Liver (tissue), 9 donors: ENCODE measurements around the gene ITGB2. TPM values are rescaled to one million over a fixed set of nuclear protein-coding genes. Genes with fewer than 3 reads are reported as not detected.
A peak's percentile ranks its signal among the peaks of the same experiment; 100 is the strongest.

ENCODE experiments used
- DNase-seq: peaks from one replicate; pipeline ENCODE4 v3.0.0-alpha.2; 2017; ENCODE audit warnings: low spot score
- H3K27ac ChIP-seq, 2 donors: one replicate each; pipeline ENCODE4 v1.7.0; 2013; ENCODE audit warnings: inconsistent platforms in 2 of 2, low read length in 2 of 2, control low read depth in 1 of 2, low read depth in 1 of 2, mild to moderate bottlenecking in 1 of 2
- H3K27me3 ChIP-seq, 4 donors: one replicate each; pipeline versions ENCODE4 v1.6.1 to v1.7.0; 2013; ENCODE audit warnings: low read length in 3 of 4, inconsistent platforms in 1 of 4, mild to moderate bottlenecking in 1 of 4, moderate library complexity in 1 of 4; ENCODE audit not compliant: control insufficient read depth in 4 of 4, insufficient read depth in 4 of 4
- H3K36me3 ChIP-seq, 4 donors: one replicate each; pipeline versions ENCODE4 v1.6.1 to v1.7.0; 2013; ENCODE audit warnings: low read length in 3 of 4, mild to moderate bottlenecking in 3 of 4, low read depth in 1 of 4, moderate library complexity in 1 of 4; ENCODE audit not compliant: control insufficient read depth in 4 of 4, insufficient read depth in 3 of 4
- H3K4me1 ChIP-seq, 4 donors: one replicate each; pipeline versions ENCODE4 v1.6.1 to v1.7.0; 2013; ENCODE audit warnings: low read length in 3 of 4, mild to moderate bottlenecking in 3 of 4, moderate library complexity in 1 of 4; ENCODE audit not compliant: control insufficient read depth in 4 of 4, insufficient read depth in 4 of 4
- H3K4me3 ChIP-seq, 3 donors: one replicate each; pipeline versions ENCODE4 v1.6.1 to v1.7.0; 2013; ENCODE audit warnings: low read length in 3 of 3, control low read depth in 1 of 3, low read depth in 1 of 3, mild to moderate bottlenecking in 1 of 3
- H3K9ac ChIP-seq, 2 donors: one replicate each; pipeline ENCODE4 v1.7.0; 2013; ENCODE audit warnings: low read length in 2 of 2, mild to moderate bottlenecking in 2 of 2, moderate library complexity in 2 of 2, control low read depth in 1 of 2, low read depth in 1 of 2
- H3K9me3 ChIP-seq, 4 donors: one replicate each; pipeline versions ENCODE4 v1.6.1 to v1.7.0; 2013; ENCODE audit warnings: low read length in 3 of 4; ENCODE audit not compliant: control insufficient read depth in 4 of 4
- EGR1 ChIP-seq, 2 donors: IDR thresholded peaks; 2 replicates each; pipeline ENCODE4 v1.6.1; 2016 to 2018; ENCODE audit warnings: antibody characterized with exemption in 2 of 2, low read depth in 2 of 2
- FOXA1 ChIP-seq: IDR thresholded peaks from 2 replicates; pipeline ENCODE4 v1.6.1; 2016; ENCODE audit warnings: antibody characterized with exemption
- GABPA ChIP-seq, 2 donors: IDR thresholded peaks in 1 of 2; conservative IDR thresholded peaks in 1 of 2; 2 replicates each; pipeline ENCODE4 v1.6.1; 2016; ENCODE audit warnings: antibody characterized with exemption in 2 of 2, mild to moderate bottlenecking in 1 of 2, moderate library complexity in 1 of 2
- JUND ChIP-seq, 2 donors: IDR thresholded peaks; 2 replicates each; pipeline ENCODE4 v1.6.1; 2016; ENCODE audit warnings: antibody characterized with exemption in 2 of 2
- MAX ChIP-seq: IDR thresholded peaks from 2 replicates; pipeline ENCODE4 v1.6.1; 2016; ENCODE audit warnings: antibody characterized with exemption
- NR2F2 ChIP-seq: IDR thresholded peaks from 2 replicates; pipeline ENCODE4 v1.6.1; 2016; ENCODE audit warnings: antibody characterized with exemption
- RAD21 ChIP-seq, 2 donors: IDR thresholded peaks; 2 replicates each; pipeline ENCODE4 v1.6.1; 2016; ENCODE audit warnings: antibody characterized with exemption in 2 of 2, mild to moderate bottlenecking in 2 of 2
- REST ChIP-seq: IDR thresholded peaks from 2 replicates; pipeline ENCODE4 v1.6.1; 2016; ENCODE audit warnings: antibody characterized with exemption, mild to moderate bottlenecking
- RXRA ChIP-seq, 2 donors: IDR thresholded peaks; 2 replicates each; pipeline ENCODE4 v1.6.1; 2017 to 2018; ENCODE audit warnings: antibody characterized with exemption in 2 of 2, mild to moderate bottlenecking in 1 of 2
- SP1 ChIP-seq: IDR thresholded peaks from 2 replicates; pipeline ENCODE4 v1.6.1; 2018; ENCODE audit warnings: antibody characterized with exemption, mild to moderate bottlenecking
- YY1 ChIP-seq: IDR thresholded peaks from 2 replicates; pipeline ENCODE4 v1.6.1; 2016; ENCODE audit warnings: antibody characterized with exemption, mild to moderate bottlenecking
- WGBS: extraction: QIAGEN DNeasy Blood & Tissue Kit; methylation state at CpG from one replicate; pipeline ENCODE4 v1.1.7; 2013; 5-methylcytosine and 5-hydroxymethylcytosine counted together
- polyA plus RNA-seq, 2 donors: library from polyadenylated mRNA; stranded (reverse) in 1 of 2; unstranded in 1 of 2; fragments of 200-250 nt in 1 of 2; fragments of >200 nt in 1 of 2; fragmentation: Nextera tagmentation in 1 of 2; extraction: Ambion mirVana in 1 of 2; gene quantifications; one replicate each; pipeline versions ENCODE4 v1.2.1 to v1.2.3, GENCODE V29; 2013 to 2015
- total RNA-seq, 2 donors: library from RNA; depleted of rRNA; stranded (reverse); fragments of >200 nt; gene quantifications; one replicate each; pipeline ENCODE4 v1.2.3, GENCODE V29; 2014
- TF ChIP-seq, protein P1 (sequence below): IDR thresholded peaks from 2 replicates; pipeline ENCODE4 v1.6.1; 2016; ENCODE audit warnings: antibody characterized with exemption
- TF ChIP-seq, protein P2 (sequence below): fragments of 150-350 bp; IDR thresholded peaks from 2 replicates; pipeline ENCODE4 v1.5.1; 2017; ENCODE audit warnings: improper control_type of control experiment, low read depth, low read length; ENCODE audit not compliant: missing input control
- TF ChIP-seq, protein P3 (sequence below): IDR thresholded peaks from 2 replicates; pipeline ENCODE4 v1.6.1; 2016; ENCODE audit warnings: antibody characterized with exemption
- donor health status: healthy.
- donor health status: healthy.
- donor health status: healthy.
- donor health status: healthy.
- donor health status: healthy.

Gene ITGB2
- total and polyA plus RNA-seq, 4 donors: 9.6 to 50.6 (median 28.7) TPM

DNA sequence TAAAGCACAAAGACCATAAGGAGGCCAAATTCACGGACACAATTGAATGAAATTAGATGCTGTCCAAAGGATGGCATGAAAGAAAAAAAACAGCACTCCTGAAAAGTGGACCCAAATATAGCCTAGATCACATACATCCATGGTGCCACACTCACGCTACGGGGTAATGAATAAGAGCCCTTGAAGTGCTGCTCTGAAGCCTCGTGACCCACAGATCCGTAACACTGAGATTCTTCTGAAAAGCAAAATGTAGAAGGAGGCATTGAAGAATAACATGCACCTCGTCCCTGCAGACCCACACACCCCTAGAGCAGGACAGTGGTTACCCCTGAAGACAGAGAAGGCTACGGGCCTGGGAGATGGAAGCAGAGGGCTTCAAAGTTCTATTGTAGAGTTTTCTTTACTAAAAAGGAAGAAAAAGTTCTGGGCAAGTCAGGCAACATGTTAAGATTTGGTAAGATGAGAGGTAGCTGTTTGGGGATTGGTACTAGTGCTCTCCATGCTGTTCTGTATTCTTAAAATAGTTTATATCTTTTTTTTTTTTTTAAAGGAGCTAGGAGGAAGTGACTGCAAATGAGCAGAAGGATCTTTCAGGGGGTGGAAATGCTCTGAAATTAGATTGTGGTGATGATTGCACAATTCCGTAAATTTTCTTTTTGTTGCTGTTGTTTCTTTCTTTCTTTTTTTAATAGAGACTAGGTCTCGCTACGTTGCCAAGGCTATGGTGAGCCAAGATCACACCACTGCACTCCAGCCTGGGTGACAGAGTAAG lies 4.1 kb upstream of the ITGB2 start:
- no peak overlapping the region for H3K4me3 ChIP-seq
- DNase-seq: no peak

DNA sequence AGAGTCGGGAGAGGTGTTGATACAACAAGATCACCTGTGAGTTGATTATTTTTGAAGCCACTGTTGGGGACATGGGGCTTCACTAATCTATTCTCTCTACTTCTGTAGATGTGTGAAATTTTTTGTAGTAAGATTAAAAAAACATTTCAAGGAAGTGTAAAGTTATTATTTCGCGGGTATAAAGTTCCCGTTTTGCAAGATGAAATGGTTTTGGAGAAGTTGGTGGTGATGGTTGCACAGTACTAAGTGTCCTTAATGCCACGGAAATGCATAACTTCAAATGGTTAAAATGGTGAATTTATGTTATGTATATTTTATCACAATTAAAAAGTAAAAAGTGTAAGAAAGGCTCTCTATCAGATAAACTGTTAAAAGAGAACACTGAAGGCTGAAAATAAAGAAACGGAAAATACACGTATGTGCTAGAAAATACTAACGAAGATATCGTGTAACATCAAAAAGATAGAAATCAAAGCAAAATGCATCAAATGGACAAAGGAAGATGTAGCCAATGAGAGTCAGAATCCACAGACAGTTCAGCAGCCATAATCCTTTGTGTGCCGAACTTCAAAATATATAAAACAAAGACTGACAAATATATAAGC lies 2.9 kb upstream of the ITGB2 start:
- peaks cover 0 to 6% (median under 1%) of the 10 kb centered on the region in 4 donors for H3K4me1 ChIP-seq
- H3K27me3 ChIP-seq: no peaks in the 10 kb centered on the region
- DNase-seq: no peak
- WGBS: 82% methylated on average over 10 of the region's 10 CpGs
- no peak overlapping the region for H3K27ac ChIP-seq
- no peak overlapping the region for H3K4me3 ChIP-seq
- H3K9ac ChIP-seq: no peak overlapping the region
- H3K36me3 ChIP-seq: no peaks in the 10 kb centered on the region
- H3K9me3 ChIP-seq: no peaks in the 10 kb centered on the region
- TF ChIP-seq NR2F2: no peak
- TF ChIP-seq, protein P1, sequence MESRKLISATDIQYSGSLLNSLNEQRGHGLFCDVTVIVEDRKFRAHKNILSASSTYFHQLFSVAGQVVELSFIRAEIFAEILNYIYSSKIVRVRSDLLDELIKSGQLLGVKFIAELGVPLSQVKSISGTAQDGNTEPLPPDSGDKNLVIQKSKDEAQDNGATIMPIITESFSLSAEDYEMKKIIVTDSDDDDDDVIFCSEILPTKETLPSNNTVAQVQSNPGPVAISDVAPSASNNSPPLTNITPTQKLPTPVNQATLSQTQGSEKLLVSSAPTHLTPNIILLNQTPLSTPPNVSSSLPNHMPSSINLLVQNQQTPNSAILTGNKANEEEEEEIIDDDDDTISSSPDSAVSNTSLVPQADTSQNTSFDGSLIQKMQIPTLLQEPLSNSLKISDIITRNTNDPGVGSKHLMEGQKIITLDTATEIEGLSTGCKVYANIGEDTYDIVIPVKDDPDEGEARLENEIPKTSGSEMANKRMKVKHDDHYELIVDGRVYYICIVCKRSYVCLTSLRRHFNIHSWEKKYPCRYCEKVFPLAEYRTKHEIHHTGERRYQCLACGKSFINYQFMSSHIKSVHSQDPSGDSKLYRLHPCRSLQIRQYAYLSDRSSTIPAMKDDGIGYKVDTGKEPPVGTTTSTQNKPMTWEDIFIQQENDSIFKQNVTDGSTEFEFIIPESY: no peak
- TF ChIP-seq YY1: no peak
- no peak for TF ChIP-seq MAX
- no peak for TF ChIP-seq EGR1 (IDR thresholded peaks at IDR 0.05; ENCODE audit: low read depth in 2 of 2)
- TF ChIP-seq GABPA (IDR thresholded peaks at IDR 0.05 in 1 of 2, conservative IDR thresholded peaks at IDR 0.05 in 1 of 2): no peak
- no peak for TF ChIP-seq RXRA (IDR thresholded peaks at IDR 0.05)

More for the DNA sequence above, 4.1 kb upstream of the ITGB2 start:
- Histone ChIP-seq H3K27me3 (no peaks in the 10 kb centered on the region), H3K9me3 (no peaks in the 10 kb centered on the region), H3K27ac (peak overlapping the region; percentile 10 to 41), H3K9ac (no peak overlapping the region), H3K4me1 (peaks cover 0 to 4% (median 0%) of the 10 kb centered on the region in 4 donors), H3K36me3 (no peaks in the 10 kb centered on the region)
- 74% methylated on average over 10 of the region's 10 CpGs for WGBS
- no peak for TF ChIP-seq YY1
- TF ChIP-seq, protein P2, sequence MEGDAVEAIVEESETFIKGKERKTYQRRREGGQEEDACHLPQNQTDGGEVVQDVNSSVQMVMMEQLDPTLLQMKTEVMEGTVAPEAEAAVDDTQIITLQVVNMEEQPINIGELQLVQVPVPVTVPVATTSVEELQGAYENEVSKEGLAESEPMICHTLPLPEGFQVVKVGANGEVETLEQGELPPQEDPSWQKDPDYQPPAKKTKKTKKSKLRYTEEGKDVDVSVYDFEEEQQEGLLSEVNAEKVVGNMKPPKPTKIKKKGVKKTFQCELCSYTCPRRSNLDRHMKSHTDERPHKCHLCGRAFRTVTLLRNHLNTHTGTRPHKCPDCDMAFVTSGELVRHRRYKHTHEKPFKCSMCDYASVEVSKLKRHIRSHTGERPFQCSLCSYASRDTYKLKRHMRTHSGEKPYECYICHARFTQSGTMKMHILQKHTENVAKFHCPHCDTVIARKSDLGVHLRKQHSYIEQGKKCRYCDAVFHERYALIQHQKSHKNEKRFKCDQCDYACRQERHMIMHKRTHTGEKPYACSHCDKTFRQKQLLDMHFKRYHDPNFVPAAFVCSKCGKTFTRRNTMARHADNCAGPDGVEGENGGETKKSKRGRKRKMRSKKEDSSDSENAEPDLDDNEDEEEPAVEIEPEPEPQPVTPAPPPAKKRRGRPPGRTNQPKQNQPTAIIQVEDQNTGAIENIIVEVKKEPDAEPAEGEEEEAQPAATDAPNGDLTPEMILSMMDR: no peak
- no peak for TF ChIP-seq RAD21 (IDR thresholded peaks at IDR 0.05)
- no peak for TF ChIP-seq FOXA1
- TF ChIP-seq JUND (IDR thresholded peaks at IDR 0.05): no peak
- TF ChIP-seq SP1: no peak
- TF ChIP-seq, protein P3, sequence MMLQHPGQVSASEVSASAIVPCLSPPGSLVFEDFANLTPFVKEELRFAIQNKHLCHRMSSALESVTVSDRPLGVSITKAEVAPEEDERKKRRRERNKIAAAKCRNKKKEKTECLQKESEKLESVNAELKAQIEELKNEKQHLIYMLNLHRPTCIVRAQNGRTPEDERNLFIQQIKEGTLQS: no peak
- TF ChIP-seq RXRA (IDR thresholded peaks at IDR 0.05): no peak
- TF ChIP-seq NR2F2: no peak
- TF ChIP-seq REST: no peak
